HL-60/S4 treated with phorbol 12-myristate 13-acetate at 8.2 ng/mL for 4 days and 3 days (cell line): Measurements from ENCODE around the gene HNRNPA1L2.
"Not testable (repeated sequence)": the region's sequence is repeated elsewhere in the genome, so short reads cannot be mapped to it uniquely, and the experiment has no call there.

ENCODE experiments used
- in situ Hi-C: fragments of 300-500 bp; cut with MboI; formaldehyde crosslinking; loops from 2 replicates; pipeline ENCODE4 v1.15.0; 2022; ENCODE audit warnings: low sequenced_read_pairs

Gene HNRNPA1L2

GRCh38 chr13:52642131-52642530 lies at the start of gene HNRNPA1L2:
Gene HNRNPA1L2 (plus strand): TSS chr13:52642431. CDS start chr13:52642493, 62 bp downstream.
- in situ Hi-C loops: no loop called here

- in situ Hi-C loops: not testable (repeated sequence)
These were observed 49.1 kb upstream of the HNRNPA1L2 start for GRCh38 chr13:52593175-52593574.

GRCh38 chr13:52593812-52594211 lies 48.4 kb upstream of the HNRNPA1L2 start:
- in situ Hi-C loops: not testable (repeated sequence)

GRCh38 chr13:52594295-52594694 lies 47.9 kb upstream of the HNRNPA1L2 start:
- in situ Hi-C loops: not testable (repeated sequence)

GRCh38 chr13:52597676-52598075 lies 44.6 kb upstream of the HNRNPA1L2 start:
- in situ Hi-C loops: no loop called here

GRCh38 chr13:52599037-52599847 lies 43.0 kb upstream of the HNRNPA1L2 start:
- in situ Hi-C loops: no loop called here

GRCh38 chr13:52599848-52600603 lies 42.2 kb upstream of the HNRNPA1L2 start:
- in situ Hi-C loops: no loop called here

- in situ Hi-C loops: no loop called here
These were observed 41.6 kb upstream of the HNRNPA1L2 start for GRCh38 chr13:52600666-52601065.

GRCh38 chr13:52603316-52603715 lies 38.9 kb upstream of the HNRNPA1L2 start:
- in situ Hi-C loops: not testable (repeated sequence)

GRCh38 chr13:52606126-52606525 lies 36.1 kb upstream of the HNRNPA1L2 start:
- in situ Hi-C loops: not testable (repeated sequence)

- in situ Hi-C loops: not testable (repeated sequence)
These were observed 35.4 kb upstream of the HNRNPA1L2 start for GRCh38 chr13:52606795-52607194.

GRCh38 chr13:52608184-52608583 lies 34.0 kb upstream of the HNRNPA1L2 start:
- in situ Hi-C loops: not testable (repeated sequence)

GRCh38 chr13:52609013-52609606 lies 33.1 kb upstream of the HNRNPA1L2 start:
- in situ Hi-C loops: not testable (repeated sequence)

GRCh38 chr13:52610158-52610557 lies 32.1 kb upstream of the HNRNPA1L2 start:
- in situ Hi-C loops: not testable (repeated sequence)

- in situ Hi-C loops: no loop called here
These were observed 27.0 kb upstream of the HNRNPA1L2 start for GRCh38 chr13:52615134-52615801.

- in situ Hi-C loops: no loop called here
These were observed 26.4 kb upstream of the HNRNPA1L2 start for GRCh38 chr13:52615812-52616211.

GRCh38 chr13:52617070-52618060 lies 24.9 kb upstream of the HNRNPA1L2 start:
- in situ Hi-C loops: no loop called here

GRCh38 chr13:52631083-52631690 lies 11.0 kb upstream of the HNRNPA1L2 start:
- in situ Hi-C loops: not testable (repeated sequence)

- in situ Hi-C loops: no loop called here
These were observed 3.4 kb upstream of the HNRNPA1L2 start for GRCh38 chr13:52638666-52639328.
